HG03439 (cell line): ENCODE data around the gene SETX.

Experiments used
- ATAC-seq: cut with Tn5 transposase; IDR thresholded peaks from one replicate; pipeline ENCODE4 v1.9.1; 2021; ENCODE audit warnings: mild to moderate bottlenecking, moderate library complexity; ENCODE audit not compliant: unreplicated experiment

SETX gene

GRCh38 chr9:132241840-132242620 is 112.8 kb downstream of the SETX start:
- peak; percentile 3 for ATAC-seq

GRCh38 chr9:132241483-132241839 is 113.3 kb downstream of the SETX start:
- ATAC-seq: no peak

- peak; percentile 76 for ATAC-seq
Measured at GRCh38 chr9:132240841-132241482, 113.8 kb downstream of the SETX start.

- ATAC-seq: no peak
Measured at GRCh38 chr9:132239999-132240840, 114.6 kb downstream of the SETX start.

- ATAC-seq: no peak
Measured at GRCh38 chr9:132239518-132239917, 115.3 kb downstream of the SETX start.

GRCh38 chr9:132238992-132239391 is 115.8 kb downstream of the SETX start:
- ATAC-seq: no peak

- no peak for ATAC-seq
Measured at GRCh38 chr9:132238026-132238972, 116.5 kb downstream of the SETX start.

- ATAC-seq: no peak
Measured at GRCh38 chr9:132237481-132237880, 117.3 kb downstream of the SETX start.

GRCh38 chr9:132236662-132237311 is 118.0 kb downstream of the SETX start:
- no peak for ATAC-seq

GRCh38 chr9:132235894-132236661 is 118.7 kb downstream of the SETX start:
- no peak for ATAC-seq

GRCh38 chr9:132235125-132235524 is 119.7 kb downstream of the SETX start:
- no peak for ATAC-seq

- no peak for ATAC-seq
Measured at GRCh38 chr9:132234535-132234934, 120.3 kb downstream of the SETX start.

- no peak for ATAC-seq
Measured at GRCh38 chr9:132233138-132233537, 121.6 kb downstream of the SETX start.

GRCh38 chr9:132232522-132232921 is 122.3 kb downstream of the SETX start:
- no peak for ATAC-seq

GRCh38 chr9:132231019-132231701 is 123.6 kb downstream of the SETX start:
- ATAC-seq: no peak

- ATAC-seq: no peak
Measured at GRCh38 chr9:132230605-132231004, 124.2 kb downstream of the SETX start.

- ATAC-seq: no peak
Measured at GRCh38 chr9:132228062-132228461, 126.7 kb downstream of the SETX start.

GRCh38 chr9:132226571-132227430 is 128.0 kb downstream of the SETX start:
- ATAC-seq: no peak
